ENCODE results near the gene SLC39A11. TPM values are rescaled to one million over a fixed set of nuclear protein-coding genes. Genes with fewer than 3 reads are reported as not detected.
"Not testable (repeated sequence)": the region's sequence is repeated elsewhere in the genome, so short reads cannot be mapped to it uniquely, and the experiment has no call there.

The SLC39A11 gene
- total RNA-seq, 1 donor from 2014 or later: 26.0 TPM

DNA sequence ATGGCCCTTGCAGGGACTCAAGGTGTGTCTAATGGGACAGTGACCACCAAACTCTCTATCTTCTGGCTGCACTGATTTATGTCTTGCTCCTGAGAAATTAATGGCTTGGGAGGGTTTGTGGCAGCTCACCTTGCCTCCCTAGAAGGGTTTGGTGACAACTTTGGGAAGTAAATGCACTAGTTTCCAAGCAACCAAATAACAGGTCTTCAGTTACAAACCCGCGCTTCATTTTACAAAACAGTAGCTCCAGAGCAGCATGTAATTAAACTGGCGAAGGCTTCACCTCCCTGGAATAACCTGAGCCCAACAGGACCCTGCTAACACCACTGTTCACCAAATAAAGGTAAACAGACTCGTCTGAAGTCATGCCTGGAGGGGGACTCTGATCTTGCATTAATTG is 318.3 kb downstream of the SLC39A11 start:
- Mint-ChIP-seq H3K4me3 (no peak overlapping the region), H3K9me3 (peaks cover 10% of the 10 kb centered on the region), H3K27ac (no peak overlapping the region), H3K4me1 (peaks cover 6% of the 10 kb centered on the region), H3K36me3 (peaks cover 8% of the 10 kb centered on the region), H3K27me3 (ENCODE audit: low read depth) (no peaks in the 10 kb centered on the region)
- TF ChIP-seq, protein P1, sequence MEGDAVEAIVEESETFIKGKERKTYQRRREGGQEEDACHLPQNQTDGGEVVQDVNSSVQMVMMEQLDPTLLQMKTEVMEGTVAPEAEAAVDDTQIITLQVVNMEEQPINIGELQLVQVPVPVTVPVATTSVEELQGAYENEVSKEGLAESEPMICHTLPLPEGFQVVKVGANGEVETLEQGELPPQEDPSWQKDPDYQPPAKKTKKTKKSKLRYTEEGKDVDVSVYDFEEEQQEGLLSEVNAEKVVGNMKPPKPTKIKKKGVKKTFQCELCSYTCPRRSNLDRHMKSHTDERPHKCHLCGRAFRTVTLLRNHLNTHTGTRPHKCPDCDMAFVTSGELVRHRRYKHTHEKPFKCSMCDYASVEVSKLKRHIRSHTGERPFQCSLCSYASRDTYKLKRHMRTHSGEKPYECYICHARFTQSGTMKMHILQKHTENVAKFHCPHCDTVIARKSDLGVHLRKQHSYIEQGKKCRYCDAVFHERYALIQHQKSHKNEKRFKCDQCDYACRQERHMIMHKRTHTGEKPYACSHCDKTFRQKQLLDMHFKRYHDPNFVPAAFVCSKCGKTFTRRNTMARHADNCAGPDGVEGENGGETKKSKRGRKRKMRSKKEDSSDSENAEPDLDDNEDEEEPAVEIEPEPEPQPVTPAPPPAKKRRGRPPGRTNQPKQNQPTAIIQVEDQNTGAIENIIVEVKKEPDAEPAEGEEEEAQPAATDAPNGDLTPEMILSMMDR (IDR thresholded peaks at IDR 0.05; ENCODE audit: unreplicated experiment): no peak
- no peak for DNase-seq (ENCODE audit: low spot score in 2 of 2, unreplicated experiment in 2 of 2)

GRCh38 chr17:72773225-72773624 is 319.3 kb downstream of the SLC39A11 start:
- not testable (repeated sequence) for H3K27ac Mint-ChIP-seq; H3K27me3 Mint-ChIP-seq (ENCODE audit: low read depth); H3K4me1 Mint-ChIP-seq; H3K4me3 Mint-ChIP-seq; DNase-seq (ENCODE audit: low spot score in 2 of 2, unreplicated experiment in 2 of 2)
- Mint-ChIP-seq H3K9me3 (peaks cover 14% of the 10 kb centered on the region), H3K36me3 (peaks cover 11% of the 10 kb centered on the region)

DNA sequence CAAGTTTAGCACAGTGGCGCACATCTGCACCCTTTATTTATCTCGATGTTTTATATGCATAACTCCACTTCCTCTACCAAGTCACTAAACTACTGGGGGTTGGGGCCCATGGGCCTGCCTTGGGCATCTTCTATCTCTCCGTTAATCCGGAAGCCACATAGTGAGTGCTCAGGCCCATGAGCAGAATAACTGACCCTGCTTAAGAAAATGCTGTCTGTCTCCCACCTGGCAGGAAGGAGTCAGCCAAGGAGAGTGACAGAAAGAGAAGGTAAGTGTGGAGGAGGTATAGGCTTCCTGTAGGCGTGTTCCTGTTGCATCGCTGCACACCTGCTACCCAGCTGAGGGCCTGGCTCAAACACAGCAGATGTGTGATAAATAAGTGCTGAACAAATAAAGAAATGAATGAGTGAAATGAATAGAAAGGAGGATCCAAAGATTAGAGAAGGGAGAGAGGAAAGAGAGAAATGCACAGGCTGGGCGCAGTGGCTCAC is 320.1 kb downstream of the SLC39A11 start:
- H3K36me3 Mint-ChIP-seq: peaks cover 11% of the 10 kb centered on the region
- TF ChIP-seq, protein P1 (IDR thresholded peaks at IDR 0.05; ENCODE audit: unreplicated experiment): no peak
- no peaks in the 10 kb centered on the region for H3K27me3 Mint-ChIP-seq (ENCODE audit: low read depth)
- peaks cover 21% of the 10 kb centered on the region for H3K9me3 Mint-ChIP-seq
- no peak for DNase-seq (ENCODE audit: low spot score in 2 of 2, unreplicated experiment in 2 of 2)
- H3K4me1 Mint-ChIP-seq: peaks cover 6% of the 10 kb centered on the region
- no peak overlapping the region for H3K27ac Mint-ChIP-seq
- no peak overlapping the region for H3K4me3 Mint-ChIP-seq

GRCh38 chr17:72771734-72772133 is 320.8 kb downstream of the SLC39A11 start:
- TF ChIP-seq, protein P1 (IDR thresholded peaks at IDR 0.05; ENCODE audit: unreplicated experiment): no peak
- Mint-ChIP-seq H3K27me3 (ENCODE audit: low read depth) (no peaks in the 10 kb centered on the region), H3K4me3 (no peak overlapping the region), H3K36me3 (peaks cover 16% of the 10 kb centered on the region), H3K9me3 (peaks cover 27% of the 10 kb centered on the region), H3K4me1 (peaks cover 6% of the 10 kb centered on the region), H3K27ac (no peak overlapping the region)
- no peak for DNase-seq (ENCODE audit: low spot score in 2 of 2, unreplicated experiment in 2 of 2)

GRCh38 chr17:72766761-72767356 is 325.6 kb downstream of the SLC39A11 start:
- Mint-ChIP-seq H3K27ac (no peak overlapping the region), H3K27me3 (ENCODE audit: low read depth) (no peaks in the 10 kb centered on the region), H3K36me3 (peaks cover 16% of the 10 kb centered on the region), H3K4me1 (peaks cover 3% of the 10 kb centered on the region), H3K9me3 (peaks cover 32% of the 10 kb centered on the region), H3K4me3 (no peak overlapping the region)
- TF ChIP-seq, protein P1 (IDR thresholded peaks at IDR 0.05; ENCODE audit: unreplicated experiment): no peak
- DNase-seq (ENCODE audit: low spot score in 2 of 2, unreplicated experiment in 2 of 2): no peak

DNA sequence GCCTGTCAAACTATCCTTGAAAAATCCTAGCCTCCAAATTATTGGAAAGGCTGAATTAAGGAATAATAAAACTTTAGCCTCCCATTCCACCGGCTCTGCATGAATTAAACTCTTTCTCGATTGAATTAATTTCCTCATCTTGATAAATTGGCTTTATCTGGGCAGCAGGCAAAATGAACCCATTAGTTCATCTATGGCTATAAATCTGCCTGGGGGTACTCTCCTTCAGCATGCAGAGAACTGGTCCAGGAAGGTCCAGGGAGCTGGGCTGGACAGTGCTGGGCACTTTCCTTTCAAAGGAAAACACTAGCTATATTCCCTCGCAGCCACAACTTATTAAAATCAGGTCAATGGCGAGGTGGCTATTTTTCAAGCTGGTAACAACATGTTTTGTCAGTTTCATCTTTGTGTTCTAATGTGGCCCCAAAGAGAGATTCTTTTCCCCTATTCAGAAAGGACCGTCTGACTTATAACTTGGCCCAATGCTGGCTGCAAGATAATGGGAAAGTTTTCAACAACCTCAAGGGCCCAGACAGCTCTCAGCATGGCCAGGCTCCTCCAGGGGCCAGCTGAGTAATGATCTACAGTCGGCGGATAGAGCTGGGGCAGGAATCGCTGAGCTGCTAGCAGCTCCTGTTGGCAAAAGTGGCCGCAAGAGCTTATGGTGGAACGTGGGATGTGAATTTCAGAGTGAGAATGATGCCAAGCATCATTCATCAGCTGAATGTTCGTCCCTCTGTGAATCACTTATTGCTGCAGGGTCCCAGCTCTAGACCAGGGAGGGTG is 326.9 kb downstream of the SLC39A11 start:
- Mint-ChIP-seq H3K27ac (no peak overlapping the region), H3K27me3 (ENCODE audit: low read depth) (no peaks in the 10 kb centered on the region), H3K36me3 (peaks cover 15% of the 10 kb centered on the region), H3K9me3 (peaks cover 31% of the 10 kb centered on the region), H3K4me3 (no peak overlapping the region), H3K4me1 (no peaks in the 10 kb centered on the region)
- no peak for DNase-seq (ENCODE audit: low spot score in 2 of 2, unreplicated experiment in 2 of 2)
- TF ChIP-seq, protein P1 (IDR thresholded peaks at IDR 0.05; ENCODE audit: unreplicated experiment): no peak
